NCI-H146 (cell line): ENCODE data around the gene GLIS2.

Source experiments
- DNase-seq: peaks from one replicate; lab custom pipeline; 2025; lab: John Stamatoyannopoulos, UW

Gene GLIS2

GRCh38 chr16:4381935-4382794 lies 66.3 kb downstream of the GLIS2 start:
- DNase-seq: no peak

DNA sequence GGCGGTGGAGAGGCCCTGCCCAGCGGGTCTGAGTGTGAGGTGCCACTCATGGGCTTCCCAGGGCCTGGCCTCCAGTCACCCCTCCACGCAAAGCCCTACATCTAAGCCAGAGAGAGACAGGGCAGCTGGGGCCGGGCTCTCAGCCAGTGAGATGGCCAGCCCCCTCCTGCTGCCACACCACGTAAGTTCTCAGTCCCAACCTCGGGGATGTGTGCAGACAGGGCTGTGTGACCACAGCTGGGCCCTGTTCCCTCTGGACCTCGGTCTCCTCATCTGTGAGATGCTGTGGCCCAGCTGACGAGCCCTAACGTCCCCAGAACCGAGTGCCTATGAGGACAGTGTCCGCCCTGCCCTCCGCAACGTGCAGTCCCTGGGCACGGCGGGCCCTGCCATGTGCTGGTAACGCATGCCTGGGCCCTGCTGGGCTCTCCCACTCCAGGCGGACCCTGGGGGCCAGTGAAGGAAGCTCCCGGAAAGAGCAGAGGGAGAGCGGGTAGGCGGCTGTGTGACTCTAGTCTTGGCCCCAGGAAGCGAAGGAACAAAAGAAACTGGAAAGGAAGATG lies 67.0 kb downstream of the GLIS2 start:
- no peak for DNase-seq

DNA sequence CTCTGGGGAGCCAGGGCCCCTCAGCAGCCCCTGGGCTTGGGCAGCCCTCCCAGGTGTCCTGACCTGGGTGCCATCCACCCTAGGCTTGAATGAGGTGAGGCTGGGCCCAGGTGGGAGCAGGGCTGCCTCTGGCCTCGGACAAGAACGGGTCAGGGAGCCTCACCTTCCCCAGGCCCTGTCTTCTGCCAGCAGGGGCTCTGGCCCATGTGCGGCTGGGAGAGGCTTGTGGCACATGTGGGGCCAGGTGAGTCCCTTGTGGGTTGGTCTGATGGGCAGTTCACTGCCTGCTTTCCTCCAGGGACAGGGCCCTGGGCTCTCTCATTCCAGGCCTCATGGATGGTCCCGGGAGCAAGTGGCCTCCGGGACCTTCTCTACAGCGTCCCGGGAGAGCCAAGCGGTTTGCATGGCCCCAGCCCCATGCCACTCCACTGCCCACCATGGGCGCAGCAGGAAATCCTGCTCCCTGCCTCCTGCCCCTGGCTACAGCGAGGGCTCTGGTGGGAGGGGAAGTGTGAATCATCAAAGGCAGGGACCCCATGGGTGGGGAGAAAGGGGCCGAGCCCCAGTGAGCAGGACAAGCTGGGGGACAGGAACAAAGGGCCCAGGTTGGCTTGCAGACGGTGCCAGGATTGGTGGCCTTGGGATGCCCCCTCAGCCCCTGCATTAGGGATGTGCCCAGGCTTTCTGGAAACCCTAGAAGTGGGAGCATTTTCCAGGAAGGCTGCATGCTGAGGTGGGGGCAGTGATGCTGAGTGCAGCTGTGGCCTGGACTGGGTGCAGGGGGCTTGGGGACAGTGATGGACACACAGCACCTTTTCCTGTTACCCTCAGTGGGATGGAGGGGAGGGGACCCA lies 68.0 kb downstream of the GLIS2 start:
- no peak for DNase-seq

DNA sequence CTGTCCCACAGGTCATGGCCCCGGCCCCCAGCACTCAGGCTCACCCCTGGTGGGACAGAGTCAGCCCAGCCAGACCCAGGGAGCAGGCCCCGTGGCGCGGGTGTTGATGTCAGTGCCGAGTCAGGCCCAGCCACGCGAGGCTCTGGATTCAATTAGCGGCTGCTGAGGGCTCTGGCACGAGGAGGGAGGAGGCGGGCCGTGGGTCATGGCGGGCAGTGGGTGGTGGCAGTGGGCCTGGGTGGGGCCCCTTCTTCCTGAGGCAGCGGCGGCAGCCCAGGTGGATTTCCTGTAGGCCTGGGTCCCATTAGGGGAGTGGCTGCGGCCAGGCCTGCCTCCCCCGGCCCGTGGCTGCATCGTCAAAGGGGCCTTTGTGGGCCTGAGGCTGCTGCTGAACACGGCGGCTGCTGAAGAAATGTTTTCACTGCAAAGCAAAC lies 68.7 kb downstream of the GLIS2 start:
- DNase-seq: no peak

DNA sequence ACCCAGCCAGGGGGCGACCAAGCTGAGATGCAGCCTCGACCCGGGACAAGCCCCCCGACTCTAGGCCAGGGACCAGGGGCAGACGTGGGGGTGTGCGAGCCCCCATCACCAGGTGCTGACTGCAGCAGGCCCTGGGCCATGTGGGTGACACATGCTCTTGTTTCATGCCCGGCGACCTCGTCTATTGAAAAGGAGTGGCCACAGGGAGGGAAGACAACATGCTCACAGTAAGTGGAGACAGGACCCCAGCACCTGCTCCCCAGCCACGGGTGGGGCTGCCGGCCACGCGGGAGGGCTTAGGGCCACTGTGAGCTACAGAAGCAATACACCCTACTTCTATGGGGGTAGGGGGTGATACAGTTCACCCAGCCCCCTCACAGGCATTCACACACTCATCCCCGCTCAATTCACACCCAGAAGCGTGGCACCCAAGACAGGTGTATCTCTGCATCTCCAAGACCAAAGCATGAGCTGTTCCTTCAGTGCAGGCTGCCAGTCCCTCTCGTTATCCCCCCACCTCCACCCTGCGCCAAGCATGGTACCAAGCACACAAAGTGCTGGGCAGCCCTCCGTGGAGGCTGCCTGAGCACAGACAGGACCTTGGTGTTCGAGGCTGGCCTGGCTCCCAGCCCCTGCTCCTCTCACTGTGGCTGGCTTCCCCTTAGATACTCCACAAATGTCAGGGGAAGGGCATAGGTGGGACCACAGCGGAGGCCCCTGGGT lies 69.4 kb downstream of the GLIS2 start:
- DNase-seq: no peak

- DNase-seq: no peak
Observed at GRCh38 chr16:4385789-4386450, 70.1 kb downstream of the GLIS2 start.

DNA sequence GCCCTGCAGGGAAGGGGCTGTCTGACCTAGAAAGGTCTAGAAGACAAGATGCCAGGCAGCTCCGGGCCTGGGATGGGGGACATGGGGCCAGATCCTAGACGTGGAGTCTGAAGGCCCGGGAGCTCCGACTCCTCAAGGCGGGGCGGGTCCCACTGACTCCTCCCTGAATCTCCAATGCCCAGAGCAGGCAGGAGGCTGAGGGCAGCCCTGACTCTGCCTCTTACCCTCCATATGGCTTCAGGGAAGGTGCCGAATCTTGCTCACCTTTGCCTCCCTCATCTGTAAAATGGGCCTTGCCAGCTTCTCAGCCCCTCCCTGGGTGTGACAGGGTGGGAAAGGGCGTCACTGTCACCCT lies 70.6 kb downstream of the GLIS2 start:
- no peak for DNase-seq

DNA sequence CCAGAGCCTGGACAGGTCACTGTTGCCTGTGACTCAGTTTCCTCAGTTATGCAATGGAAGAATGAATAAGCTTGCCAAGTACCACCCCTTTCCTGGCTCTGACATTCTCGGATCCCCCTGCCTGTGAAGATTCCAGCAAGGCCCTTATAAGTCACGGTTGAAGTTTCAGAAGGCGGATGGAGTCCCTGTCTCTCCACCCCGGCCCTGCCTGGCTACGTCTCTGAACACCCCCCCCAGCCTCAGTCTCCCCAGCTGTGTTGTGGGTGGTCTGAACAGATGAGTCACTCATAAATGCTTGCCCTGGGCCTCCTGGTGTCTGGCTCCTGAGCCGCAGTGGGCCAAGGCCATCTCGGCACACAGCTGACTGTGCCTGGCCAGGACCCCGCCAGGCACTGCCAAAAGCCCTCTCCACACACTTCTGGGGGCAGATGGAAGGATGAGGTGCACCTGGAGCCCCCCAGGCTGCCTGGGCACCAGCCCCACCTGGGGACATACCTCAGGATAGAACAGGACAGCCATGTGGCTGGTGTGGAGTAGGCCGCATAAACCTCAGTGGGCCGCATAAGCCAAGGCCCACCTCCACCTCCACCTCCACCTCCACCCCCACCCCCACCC lies 71.2 kb downstream of the GLIS2 start:
- no peak for DNase-seq

GRCh38 chr16:4387781-4388180 lies 71.9 kb downstream of the GLIS2 start:
- no peak for DNase-seq

- DNase-seq: no peak
Observed at GRCh38 chr16:4388271-4389021, 72.6 kb downstream of the GLIS2 start.
